ENCODE results near the gene UBE2L5. TPM values are rescaled to one million over a fixed set of nuclear protein-coding genes. Genes with fewer than 3 reads are reported as not detected.

UBE2L5 gene
- total RNA-seq, 2 experiments from 2014 or later = 0.11 TPM; not detected in 1

- intact Hi-C loops (cut with DNase I, micrococcal nuclease) = no loop called here
- no peaks in the 10 kb centered on the region for H3K9me3 Mint-ChIP-seq
- Histone ChIP-seq H3K27me3 (ENCODE audit: control insufficient read depth in 1 of 2, insufficient read depth in 2 of 2, low read length in 2 of 2) (no peaks in the 10 kb centered on the region), H3K36me3 (ENCODE audit: insufficient read depth, low read length) (no peaks in the 10 kb centered on the region), H3K27ac (ENCODE audit: low read depth in 1 of 2, low read length in 2 of 2) (no peak overlapping the region), H3K9me3 (ENCODE audit: control insufficient read depth in 1 of 2, insufficient read depth in 1 of 2, low read length in 2 of 2) (no peaks in the 10 kb centered on the region), H3K4me1 (ENCODE audit: insufficient read depth, low read length) (no peaks in the 10 kb centered on the region), H3K4me3 (ENCODE audit: low read length) (no peak overlapping the region)
- H3K4me1 Mint-ChIP-seq (ENCODE audit: low read depth) = no peaks in the 10 kb centered on the region
- ChIA-PET CTCF (interaction anchor here (0.6 to 1.1 kb wide), 2 partner anchors 11 to 329 kb away, joined by 3 read pairs; no protein-coding TSS in a partner anchor), POLR2A (no interaction called here)
- DNase-seq (no peak), ATAC-seq (ENCODE audit: poor library complexity) (no peak)
- no peaks in the 10 kb centered on the region for H3K36me3 Mint-ChIP-seq (ENCODE audit: low read depth)
- no peaks in the 10 kb centered on the region for H3K27me3 Mint-ChIP-seq
- TF ChIP-seq CTCF (IDR thresholded peaks at IDR 0.05) = no peak
- H3K27ac Mint-ChIP-seq = no peak overlapping the region
- no peak overlapping the region for H3K4me3 Mint-ChIP-seq
Measured at GRCh38 chr13:30473675-30474074, 51.4 kb downstream of the UBE2L5 start.

GRCh38 chr13:30477346-30478195 lies 55.3 kb downstream of the UBE2L5 start:
- Mint-ChIP-seq H3K36me3 (ENCODE audit: low read depth) (no peaks in the 10 kb centered on the region), H3K27me3 (no peaks in the 10 kb centered on the region), H3K9me3 (no peaks in the 10 kb centered on the region), H3K27ac (no peak overlapping the region), H3K4me3 (no peak overlapping the region), H3K4me1 (ENCODE audit: low read depth) (no peaks in the 10 kb centered on the region)
- H3K36me3 ChIP-seq (ENCODE audit: insufficient read depth, low read length) = no peaks in the 10 kb centered on the region
- DNase-seq = no peak
- H3K27ac ChIP-seq (ENCODE audit: low read depth in 1 of 2, low read length in 2 of 2) = no peak overlapping the region
- POLR2A ChIA-PET = no interaction called here
- intact Hi-C loops (cut with DNase I, micrococcal nuclease) = no loop called here
- no peaks in the 10 kb centered on the region for H3K27me3 ChIP-seq (ENCODE audit: control insufficient read depth in 1 of 2, insufficient read depth in 2 of 2, low read length in 2 of 2)
- no peak for ATAC-seq (ENCODE audit: poor library complexity)
- H3K4me1 ChIP-seq (ENCODE audit: insufficient read depth, low read length) = no peaks in the 10 kb centered on the region
- TF ChIP-seq CTCF (IDR thresholded peaks at IDR 0.05) = no peak
- no peak overlapping the region for H3K4me3 ChIP-seq (ENCODE audit: low read length)
- CTCF ChIA-PET = no interaction called here
- H3K9me3 ChIP-seq (ENCODE audit: control insufficient read depth in 1 of 2, insufficient read depth in 1 of 2, low read length in 2 of 2) = no peaks in the 10 kb centered on the region

Other genes starting within 250 kb of the UBE2L5 start
- gene KATNAL1, start 114.9 kb upstream of the UBE2L5 start, total RNA-seq = 1 to 10 TPM; 3.3 to 3.4 TPM
- 100 to 1,000 TPM; 448 to 465 TPM for gene HMGB1, start 43.4 kb downstream of the UBE2L5 start, total RNA-seq
- 10 to 100 TPM; 41.2 to 42.0 TPM for gene USPL1, start 195.4 kb downstream of the UBE2L5 start, total RNA-seq

Measured in CD4-positive, alpha-beta T cell (primary cell).